ENCODE data around the gene IL2RA.
"Not testable (repeated sequence)": the region's sequence is repeated elsewhere in the genome, so short reads cannot be mapped to it uniquely, and the experiment has no call there.

IL2RA gene

GRCh38 chr10:6082496-6083395 is 20.6 kb upstream of the IL2RA start:
- DNase-seq (ENCODE audit: low spot score), result no peak

GRCh38 chr10:6080417-6080973 is 18.3 kb upstream of the IL2RA start:
- DNase-seq (ENCODE audit: low spot score), result no peak

- no peak for DNase-seq (ENCODE audit: low spot score)
Measured at GRCh38 chr10:6079044-6079443, 16.9 kb upstream of the IL2RA start.

GRCh38 chr10:6077071-6077675 is 15.0 kb upstream of the IL2RA start:
- no peak for DNase-seq (ENCODE audit: low spot score)

GRCh38 chr10:6074489-6075301 is 12.5 kb upstream of the IL2RA start:
- no peak for DNase-seq (ENCODE audit: low spot score)

- no peak for DNase-seq (ENCODE audit: low spot score)
Measured at GRCh38 chr10:6072215-6072934, 10.2 kb upstream of the IL2RA start.

GRCh38 chr10:6071181-6072175 is 9.3 kb upstream of the IL2RA start:
- no peak for DNase-seq (ENCODE audit: low spot score)

- DNase-seq (ENCODE audit: low spot score), result no peak
Measured at GRCh38 chr10:6070660-6071059, 8.5 kb upstream of the IL2RA start.

GRCh38 chr10:6069081-6069931 is 7.1 kb upstream of the IL2RA start:
- no peak for DNase-seq (ENCODE audit: low spot score)

- DNase-seq (ENCODE audit: low spot score), result no peak
Measured at GRCh38 chr10:6068422-6068821, 6.3 kb upstream of the IL2RA start.

GRCh38 chr10:6068006-6068405 is 5.8 kb upstream of the IL2RA start:
- no peak for DNase-seq (ENCODE audit: low spot score)

- no peak for DNase-seq (ENCODE audit: low spot score)
Measured at GRCh38 chr10:6067457-6067856, 5.3 kb upstream of the IL2RA start.

- no peak for DNase-seq (ENCODE audit: low spot score)
Measured at GRCh38 chr10:6065835-6066234, 3.7 kb upstream of the IL2RA start.

GRCh38 chr10:6065406-6065805 is 3.2 kb upstream of the IL2RA start:
- no peak for DNase-seq (ENCODE audit: low spot score)

GRCh38 chr10:6064726-6065125 is 2.6 kb upstream of the IL2RA start:
- DNase-seq (ENCODE audit: low spot score), result not testable (repeated sequence)

- DNase-seq (ENCODE audit: low spot score), result no peak
Measured at GRCh38 chr10:6064119-6064518, 2.0 kb upstream of the IL2RA start.

- DNase-seq (ENCODE audit: low spot score), result no peak
Measured at GRCh38 chr10:6061056-6061455, 1.1 kb downstream of the IL2RA start.

- no peak for DNase-seq (ENCODE audit: low spot score)
Measured at GRCh38 chr10:6059506-6059905, 2.7 kb downstream of the IL2RA start.

- no peak for DNase-seq (ENCODE audit: low spot score)
Measured at GRCh38 chr10:6058682-6059475, 3.3 kb downstream of the IL2RA start.
